HAP-1 (cell line): ENCODE data around the gene GLI2.

Experiments used
- DNase-seq, 2 experiments: peaks; one replicate each; pipeline ENCODE4 v3.0.0-alpha.2; 2016 to 2020; ENCODE audit warnings: low spot score in 2 of 2
- H3K27me3 ChIP-seq: fragments of 250-450 bp; sonication (Bioruptor Pico); 2 replicates; pipeline ENCODE4 v1.5.1; 2020; ENCODE audit warnings: low read depth, mild to moderate bottlenecking, moderate library complexity
- H3K36me3 ChIP-seq: fragments of 250-450 bp; sonication (Bioruptor Pico); replicated peaks from 2 replicates; pipeline ENCODE4 v1.5.1; 2020; ENCODE audit warnings: mild to moderate bottlenecking
- H3K4me1 ChIP-seq: fragments of 250-450 bp; sonication (Bioruptor Pico); 2 replicates; pipeline ENCODE4 v1.5.1; 2020; ENCODE audit warnings: mild to moderate bottlenecking
- H3K4me3 ChIP-seq: fragments of 250-450 bp; sonication (Bioruptor Pico); 2 replicates; pipeline ENCODE4 v1.5.1; 2020; ENCODE audit warnings: mild to moderate bottlenecking, moderate library complexity
- H3K9me3 ChIP-seq: fragments of 250-450 bp; sonication (Bioruptor Pico); 2 replicates; pipeline ENCODE4 v1.5.1; 2020; ENCODE audit warnings: mild to moderate bottlenecking, moderate library complexity
- in situ Hi-C: fragments of 300-500 bp; cut with MboI; formaldehyde crosslinking; loops from 3 replicates; pipeline ENCODE4 v1.14.3; 2020; ENCODE audit warnings: low sequenced_read_pairs, inconsistent platforms, mixed read lengths

Gene GLI2

DNA sequence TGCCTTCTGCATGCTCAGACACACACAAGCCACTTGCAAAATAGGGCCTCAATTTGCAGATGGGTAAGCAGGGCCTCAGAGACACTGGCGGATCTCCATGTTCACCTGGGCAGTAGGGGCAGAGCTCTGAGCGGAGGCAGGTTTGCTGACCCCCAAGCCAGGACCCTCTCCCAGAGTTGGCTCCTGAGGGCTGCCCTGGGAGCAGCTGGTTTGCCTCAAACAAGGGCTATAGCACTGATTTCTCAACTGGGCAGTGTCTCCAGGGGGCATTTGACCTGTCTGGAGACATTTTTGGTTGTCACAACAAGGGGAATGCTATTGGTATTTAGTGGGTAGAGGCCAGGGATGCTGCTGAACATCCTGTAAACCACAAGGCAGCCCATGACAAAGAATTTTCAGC, 11.6 kb downstream of the GLI2 start:
- DNase-seq: no peak
- no peaks in the 10 kb centered on the region for H3K27me3 ChIP-seq
- no peaks in the 10 kb centered on the region; the same call in 1 of the 2 replicates for H3K4me1 ChIP-seq
- H3K4me3 ChIP-seq: no peak overlapping the region
- H3K36me3 ChIP-seq: no peaks in the 10 kb centered on the region
- in situ Hi-C loops: no loop called here
- no peaks in the 10 kb centered on the region for H3K9me3 ChIP-seq

DNA sequence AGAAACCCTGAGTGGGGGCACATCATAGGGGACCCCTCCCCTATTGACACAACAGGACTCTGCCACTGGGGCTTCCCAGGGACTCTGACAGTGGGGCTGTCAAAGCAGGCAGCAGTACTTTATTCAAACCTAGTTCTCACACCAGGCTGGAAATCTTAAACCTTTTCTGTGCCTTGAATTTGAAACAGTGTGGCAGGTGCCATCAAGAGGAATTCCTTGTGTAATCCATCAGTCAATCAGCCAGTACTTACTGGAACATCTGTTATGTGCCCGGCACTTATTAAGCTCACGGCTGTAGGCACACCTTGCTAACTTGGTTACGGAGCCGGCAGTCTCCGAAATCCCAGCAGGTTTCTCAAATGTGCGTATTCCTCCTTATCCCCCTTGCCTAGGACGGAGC, 12.0 kb downstream of the GLI2 start:
- Histone ChIP-seq H3K4me1 (no peaks in the 10 kb centered on the region; the same call in 1 of the 2 replicates), H3K4me3 (no peak overlapping the region), H3K36me3 (no peaks in the 10 kb centered on the region), H3K9me3 (no peaks in the 10 kb centered on the region), H3K27me3 (no peaks in the 10 kb centered on the region)
- DNase-seq: no peak
- in situ Hi-C loops: no loop called here

GRCh38 chr2:120748310-120748709, 12.6 kb downstream of the GLI2 start:
- in situ Hi-C loops: no loop called here
- no peak overlapping the region for H3K4me3 ChIP-seq
- no peaks in the 10 kb centered on the region; the same call in 1 of the 2 replicates for H3K4me1 ChIP-seq
- H3K27me3 ChIP-seq: no peaks in the 10 kb centered on the region
- no peaks in the 10 kb centered on the region for H3K36me3 ChIP-seq
- H3K9me3 ChIP-seq: no peaks in the 10 kb centered on the region
- DNase-seq: no peak

DNA sequence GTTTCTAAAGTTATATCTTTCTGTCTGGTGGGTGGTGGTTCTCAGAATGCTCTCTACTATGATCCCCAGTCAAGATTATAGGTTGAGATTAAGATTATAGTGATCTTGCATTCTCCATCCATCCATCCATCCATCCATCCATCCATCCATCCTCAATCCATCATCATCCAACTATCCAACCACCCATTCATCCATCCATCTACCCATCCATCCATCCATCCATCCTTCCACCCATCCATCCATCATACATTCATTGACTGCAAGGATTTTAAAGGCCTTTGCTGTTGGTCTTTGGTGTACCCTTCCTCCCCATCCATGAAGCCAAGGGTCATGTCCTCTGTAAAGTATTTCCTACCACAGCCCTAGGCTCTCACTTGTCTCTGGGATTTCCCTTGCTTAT, 13.1 kb downstream of the GLI2 start:
- no peaks in the 10 kb centered on the region for H3K9me3 ChIP-seq
- H3K36me3 ChIP-seq: no peaks in the 10 kb centered on the region
- H3K27me3 ChIP-seq: no peaks in the 10 kb centered on the region
- H3K4me1 ChIP-seq: no peaks in the 10 kb centered on the region; the same call in 1 of the 2 replicates
- DNase-seq: no peak
- H3K4me3 ChIP-seq: no peak overlapping the region
- in situ Hi-C loops: no loop called here

DNA sequence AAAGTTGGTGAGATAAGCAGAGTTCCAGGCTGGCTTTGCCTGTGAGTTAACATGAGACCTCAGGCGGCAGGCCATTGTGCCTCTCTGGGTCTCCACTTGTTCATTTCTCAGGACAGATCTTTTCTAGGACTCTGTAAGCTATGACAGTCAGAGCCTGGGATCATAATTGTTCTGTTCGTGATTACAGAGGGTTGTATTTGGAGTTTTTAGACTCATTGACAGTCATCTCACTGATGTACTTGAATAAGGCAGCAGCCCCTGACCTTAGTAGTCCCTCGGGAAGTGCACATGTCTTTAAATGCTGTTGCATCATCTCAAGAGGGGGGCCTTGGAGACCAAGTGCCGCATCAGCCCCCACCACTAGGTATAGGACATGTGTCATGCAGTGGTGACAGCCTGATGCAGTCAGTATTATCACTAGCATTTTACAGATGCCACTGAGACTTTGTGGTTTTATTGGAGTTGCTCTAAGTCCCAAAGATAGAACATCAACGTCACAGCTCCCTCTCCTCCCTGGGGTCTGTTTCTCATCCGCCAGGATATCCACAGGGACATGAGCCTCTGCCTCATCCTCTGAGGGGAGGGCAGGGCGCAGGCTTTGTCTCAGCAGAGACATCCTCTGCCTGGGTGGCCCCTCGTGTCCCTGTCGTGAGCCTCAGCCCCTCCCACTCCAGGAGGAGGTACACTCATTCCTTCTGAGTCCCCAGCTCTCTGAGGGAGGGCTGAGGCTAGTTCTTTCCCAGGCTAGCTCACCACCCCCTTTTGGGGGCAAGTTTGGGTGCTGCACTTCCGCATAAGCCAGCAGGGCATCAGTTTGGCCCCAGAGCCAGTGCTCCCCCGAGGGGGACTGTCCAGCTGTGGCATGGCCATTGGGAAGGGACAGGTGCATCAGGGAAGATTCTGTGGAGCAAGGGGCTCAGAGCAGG, 14.1 kb downstream of the GLI2 start:
- H3K4me3 ChIP-seq: no peak overlapping the region
- no peaks in the 10 kb centered on the region for H3K36me3 ChIP-seq
- H3K9me3 ChIP-seq: no peaks in the 10 kb centered on the region
- in situ Hi-C loops: no loop called here
- no peaks in the 10 kb centered on the region for H3K27me3 ChIP-seq
- no peak for DNase-seq
- H3K4me1 ChIP-seq: no peaks in the 10 kb centered on the region; the same call in 1 of the 2 replicates

DNA sequence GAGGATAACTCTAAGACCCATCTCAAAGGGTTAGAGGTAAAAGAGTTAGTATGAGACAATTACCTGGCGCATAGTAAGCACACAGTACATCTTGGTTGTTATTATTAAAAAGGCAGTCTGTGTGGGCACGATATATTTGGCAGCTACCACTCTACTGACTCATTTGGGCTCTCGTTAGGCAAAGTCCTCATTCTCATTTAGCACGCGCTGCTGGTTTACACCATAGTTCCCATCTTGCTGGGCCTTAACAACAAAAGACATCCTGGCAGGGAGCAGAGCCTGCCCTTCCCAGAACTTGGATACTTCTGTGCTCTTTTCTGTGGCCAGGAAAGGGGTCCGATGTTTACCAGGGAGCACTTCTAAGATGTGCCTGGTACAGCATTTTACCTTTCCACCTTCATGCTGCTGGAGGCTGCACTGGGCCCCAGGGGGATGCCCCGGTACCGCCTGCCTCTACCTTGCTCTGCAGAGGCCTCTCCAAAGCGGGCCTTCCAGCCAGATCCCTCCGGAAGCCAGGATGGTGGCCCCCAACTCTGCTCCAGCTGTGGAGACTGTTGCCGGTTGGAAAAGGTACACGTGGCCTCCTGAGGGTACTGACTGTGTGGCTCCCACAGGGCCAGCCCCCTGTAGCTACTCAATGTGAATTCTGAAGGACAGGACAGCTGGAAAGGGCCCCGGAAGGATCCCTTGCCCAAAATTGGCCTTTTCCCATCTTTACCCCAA, 15.0 kb downstream of the GLI2 start:
- Histone ChIP-seq H3K4me1 (no peaks in the 10 kb centered on the region; the same call in 1 of the 2 replicates), H3K4me3 (no peak overlapping the region), H3K36me3 (no peaks in the 10 kb centered on the region), H3K9me3 (no peaks in the 10 kb centered on the region), H3K27me3 (no peaks in the 10 kb centered on the region)
- no peak for DNase-seq
- in situ Hi-C loops: no loop called here

DNA sequence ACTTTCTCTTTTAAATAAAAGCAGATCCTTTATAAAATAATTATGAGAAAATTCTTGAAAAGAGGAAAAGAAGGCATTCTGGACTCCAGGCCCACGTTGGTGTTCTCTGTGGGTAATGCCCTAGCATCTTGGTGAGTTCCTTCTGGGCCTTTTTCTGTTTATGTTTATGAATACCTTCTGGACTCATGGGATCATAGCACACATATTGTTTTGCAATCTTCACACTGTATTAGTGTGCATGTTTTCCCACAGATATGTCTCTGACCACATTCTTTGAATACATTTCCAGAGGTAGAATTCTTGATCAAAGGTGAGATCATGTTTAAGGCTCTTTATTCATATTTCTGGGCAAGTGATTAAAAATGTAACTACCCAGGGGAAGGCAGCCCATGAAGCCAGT, 15.9 kb downstream of the GLI2 start:
- no peaks in the 10 kb centered on the region; the same call in 1 of the 2 replicates for H3K4me1 ChIP-seq
- no peaks in the 10 kb centered on the region for H3K9me3 ChIP-seq
- no peak for DNase-seq
- in situ Hi-C loops: no loop called here
- H3K36me3 ChIP-seq: no peaks in the 10 kb centered on the region
- H3K4me3 ChIP-seq: no peak overlapping the region
- H3K27me3 ChIP-seq: no peaks in the 10 kb centered on the region

- no peak overlapping the region for H3K4me3 ChIP-seq
- H3K27me3 ChIP-seq: no peaks in the 10 kb centered on the region
- no peaks in the 10 kb centered on the region for H3K36me3 ChIP-seq
- no peaks in the 10 kb centered on the region; the same call in 1 of the 2 replicates for H3K4me1 ChIP-seq
- in situ Hi-C loops: no loop called here
- no peaks in the 10 kb centered on the region for H3K9me3 ChIP-seq
- no peak for DNase-seq
Measured at GRCh38 chr2:120754067-120754960, 18.6 kb downstream of the GLI2 start.

GRCh38 chr2:120758181-120759144, 22.8 kb downstream of the GLI2 start:
- no peaks in the 10 kb centered on the region for H3K4me1 ChIP-seq
- no peaks in the 10 kb centered on the region for H3K9me3 ChIP-seq
- H3K4me3 ChIP-seq: no peak overlapping the region
- in situ Hi-C loops: no loop called here
- no peak for DNase-seq
- no peaks in the 10 kb centered on the region for H3K36me3 ChIP-seq
- no peaks in the 10 kb centered on the region for H3K27me3 ChIP-seq

GRCh38 chr2:120759543-120760331, 24.1 kb downstream of the GLI2 start:
- no peak overlapping the region for H3K4me3 ChIP-seq
- no peaks in the 10 kb centered on the region for H3K4me1 ChIP-seq
- DNase-seq: no peak
- H3K9me3 ChIP-seq: no peaks in the 10 kb centered on the region
- H3K27me3 ChIP-seq: no peaks in the 10 kb centered on the region
- in situ Hi-C loops: no loop called here
- H3K36me3 ChIP-seq: no peaks in the 10 kb centered on the region

DNA sequence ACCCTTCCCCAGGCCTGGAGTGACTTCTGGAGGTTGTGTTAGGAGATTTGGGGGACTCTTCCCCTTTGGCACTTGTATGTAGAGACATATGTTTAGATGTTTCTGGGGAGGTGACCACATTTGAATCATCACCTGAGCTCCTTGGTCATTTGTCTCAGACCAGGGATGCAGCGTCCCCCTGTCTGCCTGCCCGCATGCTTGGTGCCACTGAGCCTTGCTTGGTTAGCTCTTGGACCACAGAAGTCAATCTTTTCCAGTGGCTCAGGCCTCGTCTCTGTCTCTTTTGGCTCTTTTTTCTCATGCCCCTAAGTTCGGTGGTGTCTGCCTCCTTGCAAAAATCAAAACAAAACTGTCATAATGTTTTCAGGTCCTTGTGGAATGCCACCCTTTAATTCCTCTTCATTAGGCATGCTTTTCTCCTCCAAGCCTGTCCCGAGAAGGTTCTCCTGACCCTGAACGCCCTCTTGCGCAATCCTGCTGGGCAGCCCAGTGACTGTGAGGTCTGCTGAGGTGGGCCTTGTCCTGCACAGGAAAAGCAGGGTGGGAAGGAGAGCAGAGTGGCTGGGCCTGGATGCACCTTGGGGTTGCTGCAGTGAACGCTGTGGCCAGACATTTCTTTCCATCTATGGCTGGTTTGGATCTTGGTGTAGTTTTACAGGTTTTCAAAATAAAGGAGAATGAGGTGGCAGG, 24.9 kb downstream of the GLI2 start:
- Histone ChIP-seq H3K36me3 (no peaks in the 10 kb centered on the region), H3K4me3 (no peak overlapping the region), H3K4me1 (no peaks in the 10 kb centered on the region), H3K27me3 (no peaks in the 10 kb centered on the region), H3K9me3 (no peaks in the 10 kb centered on the region)
- in situ Hi-C loops: no loop called here
- DNase-seq: no peak
